Epidermal melanocyte (primary cell): ENCODE measurements around the gene PTPRH.
"Not testable (repeated sequence)": the region's sequence is repeated elsewhere in the genome, so short reads cannot be mapped to it uniquely, and the experiment has no call there.

Source experiments
- DNase-seq: peaks from one replicate; pipeline ENCODE4 v3.0.0; 2011; ENCODE audit warnings: low spot score; ENCODE audit not compliant: insufficient read length

PTPRH gene

DNA sequence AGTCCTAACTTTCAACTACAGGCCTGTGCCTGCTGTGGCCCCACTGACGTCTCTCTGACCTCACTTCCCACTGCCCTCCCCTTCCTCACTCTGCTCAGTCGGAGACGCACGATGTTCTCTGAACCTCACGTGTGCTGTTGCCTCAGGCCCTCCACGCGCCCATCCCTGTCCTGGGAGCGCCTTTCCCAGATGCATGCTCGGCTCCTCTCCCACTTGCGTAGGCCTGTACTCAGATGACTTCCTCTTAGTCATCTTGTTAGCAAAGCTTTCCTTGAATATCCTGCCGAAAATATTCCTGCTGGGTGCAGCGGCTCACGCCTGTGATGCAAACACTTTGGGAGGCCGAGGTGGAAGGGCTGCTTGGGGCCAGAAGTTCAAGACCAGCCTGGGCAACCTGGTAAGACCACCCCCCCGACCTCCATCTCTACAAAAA, 19.9 kb downstream of the PTPRH start:
- peak; percentile 96 for DNase-seq

DNA sequence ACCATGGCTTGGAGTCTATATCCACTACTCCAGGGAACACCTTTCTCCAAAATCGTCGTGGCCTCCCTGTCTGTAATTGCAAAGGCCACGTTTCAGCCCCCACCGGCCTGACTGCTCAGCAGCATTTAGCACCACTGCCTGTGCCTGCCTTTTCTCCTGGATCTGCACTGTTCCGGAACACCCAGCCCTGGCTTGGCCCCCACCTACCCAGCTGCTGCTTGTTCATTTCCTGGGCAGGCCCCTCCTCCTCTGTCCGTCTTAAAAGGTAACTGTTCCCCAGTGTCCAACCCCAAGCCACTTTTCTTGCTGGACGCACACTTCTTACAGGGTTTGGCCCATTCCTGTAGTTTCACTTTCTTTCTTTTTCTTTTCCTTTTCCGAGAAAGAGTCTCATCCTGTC, 20.7 kb downstream of the PTPRH start:
- DNase-seq, result no peak

DNA sequence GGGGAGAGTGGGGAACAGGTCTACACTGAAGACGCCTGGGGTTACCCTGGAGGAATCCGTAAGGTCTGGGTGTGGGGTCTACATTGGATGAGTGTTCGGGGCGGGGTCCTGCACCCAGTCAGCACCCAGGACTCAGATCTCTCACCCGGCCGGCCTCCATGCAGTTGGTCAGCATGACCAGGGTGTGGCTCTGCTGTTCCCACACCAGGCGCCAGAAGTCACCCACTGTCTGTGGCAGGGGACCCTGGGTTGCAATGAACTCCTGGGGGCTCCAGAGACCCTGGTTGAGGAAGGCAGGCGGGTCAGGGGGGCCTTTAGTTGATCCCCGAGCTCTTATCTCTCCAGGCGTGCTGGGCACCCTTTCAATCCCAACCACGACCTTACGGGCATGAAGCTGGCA, 23.2 kb downstream of the PTPRH start:
- DNase-seq, result no peak

DNA sequence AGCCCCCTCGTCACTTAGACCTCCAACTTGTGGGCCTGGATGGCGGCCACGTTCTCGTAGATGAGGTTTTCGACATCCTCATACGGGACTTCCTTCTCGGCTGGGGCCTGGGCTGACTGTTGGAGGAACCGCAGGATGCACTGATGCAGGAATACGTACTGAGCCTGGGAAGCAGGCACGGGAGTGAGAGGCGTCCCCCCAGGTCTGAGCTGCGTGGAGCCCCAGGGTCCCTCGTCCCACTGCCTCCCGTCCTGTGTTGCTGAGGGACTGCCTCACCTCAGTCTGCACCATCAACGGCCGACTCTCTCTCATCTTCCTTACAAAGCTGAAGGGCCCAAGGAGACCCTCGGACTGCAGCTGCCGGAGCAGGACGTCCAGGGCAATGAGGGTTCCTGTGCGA, 27.6 kb downstream of the PTPRH start:
- DNase-seq, result no peak

DNA sequence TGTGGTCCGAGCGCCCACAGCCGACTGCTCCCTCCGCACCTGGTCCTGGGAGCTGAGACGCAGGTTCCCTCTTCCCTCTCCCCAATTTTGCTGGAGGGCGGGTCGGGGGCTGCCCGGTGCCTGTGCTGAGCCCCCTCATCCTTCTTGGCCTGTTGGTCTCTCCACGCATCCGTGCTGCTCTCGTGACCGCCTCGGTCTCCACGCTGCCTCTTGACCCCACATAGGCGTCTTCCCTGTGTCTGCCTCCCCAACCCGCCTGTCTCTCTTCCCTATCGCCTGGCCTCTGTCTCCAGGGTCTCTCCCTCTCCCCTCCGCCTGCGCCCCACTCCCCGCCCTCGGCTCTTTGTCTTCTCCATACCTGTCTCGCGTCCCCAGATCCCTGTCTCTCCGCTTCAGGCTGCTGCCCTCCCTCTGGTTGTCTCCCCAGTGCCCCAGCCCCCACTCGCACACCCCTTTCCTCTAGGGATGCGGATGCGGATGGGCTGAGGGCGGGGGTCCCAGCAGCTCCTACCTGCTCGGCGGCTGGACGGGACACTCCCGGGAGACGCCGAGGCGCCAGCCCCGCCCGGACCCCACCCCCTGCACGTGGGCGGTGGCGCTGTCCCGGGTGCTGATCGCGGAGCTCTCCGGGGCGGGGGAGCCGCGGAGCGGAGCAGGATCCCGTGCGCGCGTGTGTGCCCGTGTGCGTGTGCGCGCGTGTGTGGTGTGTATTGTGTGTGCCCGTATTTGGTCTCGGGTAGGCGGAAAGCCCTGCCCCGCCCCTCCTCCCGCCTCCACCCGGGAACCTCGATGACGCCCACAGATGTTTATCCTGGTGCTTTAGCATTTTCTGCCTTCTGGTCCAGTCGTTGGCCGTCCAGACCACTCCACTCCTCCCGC, 29.5 kb downstream of the PTPRH start, which contains the start of gene SYT5:
Gene SYT5 (minus strand): TSS at position 684 of the 879 bp plus-strand sequence. CDS start 1,248 bp downstream, outside the sequence.
- DNase-seq, result peak; percentile 47

DNA sequence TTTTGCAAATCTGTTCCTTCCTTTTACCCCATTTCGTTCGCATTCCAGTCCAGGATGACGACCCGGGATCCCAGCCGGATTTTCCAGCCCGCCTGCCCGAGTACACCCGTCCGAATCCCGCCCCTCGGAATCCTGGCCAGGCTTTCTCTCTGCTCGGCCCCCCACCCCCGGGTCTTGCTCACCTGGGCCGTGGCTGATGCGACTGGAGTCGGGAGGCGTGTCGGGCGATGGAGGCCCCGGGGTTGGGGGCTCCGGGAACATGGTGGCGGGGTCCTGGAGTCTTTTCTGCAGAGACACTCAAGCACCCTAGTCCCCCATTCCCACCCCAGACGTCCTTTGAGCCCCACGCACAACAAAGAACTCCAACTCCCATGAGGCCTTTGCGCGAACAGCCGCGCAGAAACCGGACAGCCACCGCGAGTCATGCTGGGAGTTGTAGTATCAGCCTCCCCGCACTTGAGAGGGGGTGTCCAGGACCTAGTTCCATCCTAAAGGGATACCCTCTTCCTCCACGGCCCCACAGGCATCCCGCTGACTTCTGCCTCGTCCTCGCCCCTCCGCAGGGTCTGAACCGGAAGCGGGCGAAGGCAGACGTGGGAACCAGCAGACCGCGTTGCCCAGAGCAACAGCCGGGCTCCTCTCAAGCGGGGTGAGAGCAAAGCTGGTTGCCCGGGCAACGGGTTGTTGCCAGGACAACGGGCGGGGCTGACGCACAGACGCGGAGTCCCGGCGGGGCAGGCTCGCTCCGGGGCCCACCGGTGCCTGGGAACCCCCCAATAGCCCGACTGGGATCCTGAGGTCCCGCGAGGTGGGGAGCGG, 30.3 kb downstream of the PTPRH start:
- peak; percentile 79 for DNase-seq

DNA sequence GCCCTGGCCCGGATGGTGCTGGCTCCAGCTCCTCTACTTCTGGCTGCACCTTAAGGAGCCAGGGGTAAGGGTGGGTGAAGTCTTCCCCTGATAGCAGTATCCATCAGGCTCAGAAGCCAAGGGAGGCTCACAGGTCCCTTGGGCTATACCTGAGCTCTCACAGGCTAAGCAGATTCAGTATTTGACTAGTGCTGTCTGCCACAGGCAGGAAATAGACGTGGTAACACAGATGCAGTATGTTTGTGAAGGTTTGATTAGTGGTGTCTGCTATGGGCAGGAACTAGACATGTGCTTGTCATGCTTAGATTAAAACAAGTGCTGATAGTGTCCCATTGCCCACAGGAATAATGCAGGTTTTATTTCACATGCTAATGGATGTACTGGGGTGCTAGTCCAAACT, 33.2 kb downstream of the PTPRH start:
- peak; percentile 52 for DNase-seq

DNA sequence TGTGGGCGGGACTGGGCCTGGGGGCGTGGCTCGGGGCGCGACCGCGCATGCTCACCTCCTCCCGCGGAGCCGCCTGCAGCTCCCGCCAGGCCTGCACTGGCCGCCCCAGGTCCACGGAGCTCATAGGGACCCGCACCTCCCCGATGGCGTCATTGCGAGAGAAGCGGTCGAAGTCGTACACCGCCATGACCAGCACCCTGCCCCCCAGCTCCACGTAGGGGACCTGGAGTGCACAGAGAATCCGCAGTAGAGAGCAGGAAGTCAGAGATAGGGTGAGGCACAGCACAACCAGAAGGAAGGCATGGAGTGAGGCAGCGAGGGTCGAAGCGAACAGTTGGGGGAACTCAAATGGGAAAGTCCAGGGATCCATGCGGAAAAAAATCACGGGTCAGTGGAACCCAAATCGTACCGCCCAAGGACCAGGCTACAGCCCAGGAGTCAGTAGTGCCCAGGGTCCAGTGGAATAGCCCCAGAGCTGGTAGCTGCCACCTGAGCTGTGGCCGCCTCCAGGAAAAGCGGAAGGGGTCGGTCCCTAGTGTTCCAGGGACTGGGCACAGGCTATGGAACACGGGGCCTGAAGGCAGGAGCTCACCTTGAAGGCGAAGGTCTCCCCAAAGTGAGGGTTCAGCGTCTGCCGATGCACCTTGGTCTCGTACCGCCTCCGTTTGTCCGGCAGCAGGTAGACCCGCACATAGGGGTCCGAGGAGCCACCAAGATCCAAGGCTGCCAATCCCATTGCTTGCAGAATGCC, 34.0 kb downstream of the PTPRH start:
- no peak for DNase-seq

DNA sequence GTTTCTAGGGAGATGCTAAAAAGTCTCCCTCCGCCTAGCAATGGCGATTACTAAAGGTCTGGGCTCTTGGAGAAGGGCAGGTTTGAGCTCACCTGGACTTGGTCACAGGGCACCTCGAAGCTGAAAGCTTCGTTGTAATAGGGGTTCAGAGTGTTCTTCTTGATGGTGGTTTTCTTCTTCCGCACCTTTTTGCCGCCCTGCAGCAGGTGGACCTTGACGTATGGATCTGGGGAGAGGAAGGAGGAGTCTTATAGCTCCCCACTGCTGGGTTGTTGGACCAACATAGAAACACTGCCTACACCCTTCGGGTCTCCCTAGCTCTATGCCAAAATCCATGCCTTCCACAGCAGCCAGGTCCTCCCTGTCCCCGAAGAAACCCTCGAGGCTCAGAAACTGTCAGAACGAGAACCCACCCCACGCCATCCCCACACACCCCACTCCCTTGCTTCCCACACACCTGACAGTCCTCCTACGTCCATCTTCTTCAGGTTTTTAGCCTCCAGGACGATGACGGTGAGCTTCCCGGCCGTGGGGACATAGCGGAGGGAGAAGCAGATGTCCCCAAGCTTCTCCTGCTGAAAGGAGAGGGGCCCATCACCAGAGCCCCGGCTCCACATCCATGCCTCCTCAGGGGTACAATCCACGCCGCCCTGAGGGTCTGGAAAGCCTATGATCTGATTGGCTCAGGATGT, 34.7 kb downstream of the PTPRH start:
- peak; percentile 13 for DNase-seq

DNA sequence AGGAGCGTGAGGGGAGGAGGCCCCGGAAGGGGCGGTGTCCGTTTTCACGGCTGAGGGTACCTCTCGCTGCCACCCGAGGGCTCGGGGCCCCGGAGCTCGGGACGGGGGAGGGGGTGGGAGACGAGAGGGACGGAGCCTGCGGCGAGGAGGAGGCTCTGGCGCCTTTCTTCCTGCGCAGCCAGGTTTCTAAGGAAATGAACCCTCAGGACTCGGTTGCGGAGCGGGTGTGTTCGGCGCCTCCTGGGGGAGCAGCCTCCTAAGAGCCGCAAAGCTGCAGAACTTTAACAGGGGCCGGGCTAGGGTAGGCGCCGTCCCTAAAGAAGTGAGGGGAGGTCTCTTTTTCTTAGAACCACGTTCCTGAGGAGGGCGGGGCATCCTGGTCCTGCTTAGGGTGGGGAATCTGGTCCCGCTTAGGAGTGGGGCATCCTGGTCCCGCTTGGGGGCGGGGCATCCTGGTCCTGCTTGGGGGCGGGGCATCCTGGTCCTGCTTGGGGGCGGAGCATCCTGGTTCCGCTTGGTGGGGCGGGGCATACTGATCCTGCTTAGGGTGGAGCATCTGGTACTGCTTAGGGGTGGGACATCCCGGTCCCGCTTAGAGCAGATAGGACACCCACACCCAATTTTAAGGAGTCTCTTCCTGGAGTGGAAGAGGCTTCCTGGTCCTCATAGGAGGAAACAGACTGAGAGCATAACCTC, 35.4 kb downstream of the PTPRH start:
- DNase-seq, result peak; percentile 92

DNA sequence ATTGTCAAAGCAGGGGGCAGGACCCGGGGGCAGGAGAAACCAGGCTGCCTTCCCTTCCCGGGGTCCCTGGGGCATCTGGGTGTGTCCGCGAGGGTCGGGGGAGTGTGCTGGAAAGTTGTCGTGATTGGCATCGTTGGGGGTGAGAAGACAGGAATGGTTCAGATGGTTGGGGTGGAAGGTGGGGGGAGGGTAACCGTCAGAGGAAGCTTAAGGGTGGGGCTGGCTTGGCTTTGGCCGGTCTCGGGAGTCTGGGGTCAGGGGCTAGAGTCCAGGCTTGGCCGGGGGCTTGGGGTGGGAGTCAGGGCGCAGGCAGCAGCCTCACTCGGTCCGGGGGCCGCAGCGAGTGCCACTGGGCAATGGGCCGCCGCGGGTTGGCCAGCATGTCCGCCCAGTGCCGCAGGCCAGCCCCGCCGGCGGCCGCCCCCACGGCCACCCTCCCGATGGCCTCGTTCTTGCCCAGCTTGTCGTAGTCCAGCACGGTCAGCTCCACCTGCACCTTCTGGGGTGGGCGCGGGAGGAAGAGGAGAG, 36.1 kb downstream of the PTPRH start:
- peak; percentile 14 for DNase-seq

DNA sequence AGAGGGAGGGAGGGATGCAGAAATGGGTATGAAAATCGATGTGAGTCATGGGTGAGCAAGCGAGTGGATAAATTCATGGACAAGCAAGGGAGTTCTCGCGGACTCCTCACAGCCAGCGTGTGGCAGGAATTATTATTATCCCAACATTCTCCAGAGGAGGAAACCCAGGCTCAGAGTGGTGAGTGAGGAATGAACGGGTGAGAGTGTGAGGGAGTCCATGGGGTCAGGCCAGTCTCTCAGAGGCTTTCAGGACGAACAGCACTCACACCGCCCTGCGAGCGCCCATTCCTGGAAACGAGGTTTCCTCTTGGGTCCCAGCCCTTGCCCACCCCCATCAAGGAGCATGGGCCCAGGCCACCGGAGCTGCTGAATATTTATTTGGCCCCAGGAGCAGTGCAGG, 36.6 kb downstream of the PTPRH start:
- DNase-seq, result peak; percentile 18

DNA sequence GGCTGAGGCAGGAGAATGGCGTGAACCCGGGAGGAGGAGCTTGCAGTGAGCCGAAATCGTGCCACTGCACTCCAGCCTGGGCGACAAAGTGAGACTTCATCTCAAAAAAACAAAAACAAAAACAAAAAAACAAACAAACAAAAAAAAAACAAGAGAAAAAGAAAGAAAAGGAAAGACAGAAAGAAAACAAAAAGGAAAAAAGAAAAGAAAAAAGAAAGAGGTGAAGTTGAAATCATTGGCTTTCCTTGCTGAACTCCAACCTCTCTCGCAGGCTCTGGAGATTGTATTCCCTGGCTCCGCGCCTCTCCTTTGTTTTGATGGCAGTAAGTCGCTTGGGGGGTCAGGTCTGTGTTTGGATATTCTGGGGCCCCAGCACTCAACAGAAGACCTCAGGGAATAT, 37.0 kb downstream of the PTPRH start:
- DNase-seq, result not testable (repeated sequence)

DNA sequence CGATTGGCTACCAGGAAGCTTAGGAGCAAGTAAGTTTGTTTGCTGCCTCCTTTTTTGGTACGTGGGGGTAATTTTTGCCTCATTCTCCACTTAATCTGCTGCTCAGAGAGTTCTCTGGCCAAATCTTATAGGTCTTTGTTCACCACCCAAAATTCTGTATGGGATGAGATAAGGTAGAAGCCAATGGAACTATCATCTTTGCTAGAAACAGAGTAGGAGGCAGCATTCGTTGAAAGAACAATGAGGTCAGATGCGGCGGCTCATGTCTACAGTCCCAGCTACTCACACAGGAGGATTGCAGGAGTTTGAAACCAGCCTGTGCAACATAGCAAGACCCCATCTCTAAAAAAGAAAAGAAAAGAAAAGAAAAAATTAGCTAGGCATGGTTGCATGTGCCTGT, 37.9 kb downstream of the PTPRH start:
- DNase-seq, result no peak

DNA sequence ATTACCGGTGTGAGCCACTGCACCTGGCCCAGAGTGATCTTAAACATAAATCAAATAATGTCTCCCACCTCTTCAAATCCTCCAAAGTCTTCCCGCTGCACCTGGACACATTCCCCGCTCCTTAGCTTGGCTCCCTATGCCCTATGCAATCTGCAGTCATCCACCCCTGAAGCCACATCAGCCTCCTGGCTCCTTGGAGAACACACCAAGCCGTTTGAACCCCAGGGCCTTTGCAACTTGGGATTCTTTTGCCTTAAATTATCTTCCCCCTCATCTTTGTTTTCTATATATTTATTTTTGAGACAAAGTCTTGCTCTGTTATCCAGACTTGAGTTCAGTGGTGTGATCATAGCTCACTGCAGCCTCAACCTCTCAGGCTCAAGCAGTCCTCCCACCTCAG, 40.2 kb downstream of the PTPRH start:
- DNase-seq, result no peak

DNA sequence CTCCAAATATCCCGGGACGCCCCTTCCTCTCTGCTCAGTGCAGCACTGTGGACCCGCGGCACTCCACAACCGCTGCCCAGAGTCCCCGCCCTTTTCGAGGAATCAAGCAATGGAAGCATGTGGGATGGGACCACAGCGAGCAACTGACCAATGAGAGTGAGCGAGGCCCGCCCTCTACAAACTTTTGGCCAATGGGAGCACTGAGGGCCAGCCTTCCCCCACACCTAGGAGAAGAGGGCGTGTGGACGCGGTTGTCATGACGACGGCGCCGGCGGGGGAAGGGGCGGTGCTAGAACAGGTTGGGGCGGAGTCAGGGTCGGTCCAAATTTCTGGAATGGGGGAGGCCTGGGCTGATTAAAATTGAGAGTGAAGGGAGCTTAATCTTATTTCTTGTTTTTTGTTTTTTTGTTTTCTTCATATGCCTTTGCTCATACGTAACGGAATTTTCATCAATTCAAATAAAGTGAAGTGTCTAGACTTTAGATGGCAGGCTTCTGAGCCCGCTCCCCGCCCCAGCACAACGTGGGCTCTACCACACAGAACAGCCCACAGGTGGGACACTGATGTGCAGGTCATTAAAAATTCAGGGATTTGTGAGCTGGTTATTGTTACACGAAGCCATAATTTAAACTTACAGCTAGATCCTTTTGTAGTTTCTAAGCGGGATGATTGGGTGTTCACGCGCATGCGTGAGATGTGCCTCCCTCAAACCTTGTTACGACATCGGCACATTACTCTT, 42.6 kb downstream of the PTPRH start, which contains the start of gene DNAAF3:
Gene DNAAF3 (minus strand): TSS at position 84 of the 739 bp plus-strand sequence. CDS start 200 bp downstream, outside the sequence.
- DNase-seq, result peak; percentile 100

DNA sequence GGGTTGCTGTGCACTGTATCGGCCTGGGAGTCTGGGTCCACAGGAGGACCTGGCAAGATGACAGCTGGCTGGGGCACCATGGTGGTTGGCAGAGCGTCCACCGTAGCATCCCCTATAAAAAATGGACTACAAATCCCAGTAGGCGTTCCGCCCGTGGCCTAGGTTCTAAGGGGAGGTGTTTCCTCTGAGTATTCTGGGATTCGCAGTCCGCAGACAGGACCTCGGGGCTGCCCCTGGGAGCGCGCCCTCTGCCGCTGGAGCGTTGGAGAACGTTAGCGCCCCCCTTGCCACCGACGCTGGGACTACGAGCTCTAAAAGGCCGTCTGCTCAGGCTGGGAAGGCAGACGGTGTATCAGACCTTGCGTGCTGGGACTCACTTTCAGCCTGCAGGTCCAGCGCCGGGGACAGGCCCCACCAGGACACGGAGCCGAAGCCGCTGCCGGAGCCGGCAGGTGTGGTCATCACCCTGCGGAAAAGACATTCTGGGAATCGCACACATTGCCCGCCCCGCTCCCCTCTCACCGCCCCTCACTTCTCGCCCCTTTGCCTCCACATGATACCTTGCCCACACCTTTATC, 43.3 kb downstream of the PTPRH start:
- DNase-seq, result peak; percentile 79

DNA sequence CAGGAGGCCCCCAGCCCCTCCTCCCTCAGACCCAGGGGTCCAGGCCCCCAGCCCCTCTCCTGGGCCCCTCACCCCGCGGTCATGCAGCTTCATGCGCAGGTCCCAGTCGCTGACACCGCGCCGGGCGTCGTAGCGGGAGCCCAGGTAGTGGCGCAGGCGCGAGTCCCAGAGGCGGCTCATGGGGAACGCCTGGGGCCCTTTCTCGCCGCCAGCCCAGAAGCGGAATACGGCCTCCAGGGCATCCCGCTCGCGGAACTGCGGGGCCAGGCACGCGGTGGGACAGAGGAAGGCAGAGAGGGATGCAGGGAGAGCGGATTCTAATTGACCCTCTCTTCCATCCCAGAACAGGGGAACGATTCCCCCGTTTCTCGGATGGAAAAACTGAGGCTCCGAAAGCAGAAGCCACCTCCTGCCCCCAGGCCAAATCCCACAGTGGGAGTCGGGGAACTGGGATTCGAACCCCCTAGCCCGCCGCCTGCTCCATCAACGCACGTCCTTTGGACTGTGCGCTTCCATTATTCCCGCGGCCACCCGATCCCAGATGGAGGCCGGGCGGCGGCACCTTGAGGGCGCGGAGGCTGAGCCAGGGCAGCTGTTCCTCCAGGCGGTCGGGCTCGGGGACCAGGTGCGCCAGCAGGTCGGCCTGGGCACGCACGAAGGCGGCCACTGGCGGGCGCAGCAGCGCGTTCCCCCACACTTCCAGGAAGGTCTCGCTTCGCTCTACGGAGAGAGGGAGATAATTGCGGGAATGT, 47.6 kb downstream of the PTPRH start:
- no peak for DNase-seq
